ENCODE measurements around the gene NCAPH2.

- TF ChIP-seq GATA2 (IDR thresholded peaks at IDR 0.05; ENCODE audit: low read depth, low read length) (no peak), GATA3 (IDR thresholded peaks at IDR 0.05; ENCODE audit: low read depth, low read length) (no peak)
Observed at GRCh38 chr22:50571264-50572175, 63.5 kb downstream of the NCAPH2 start.
